Mammary epithelial cell (primary cell): ENCODE data around the gene PLEKHM1.

Source experiments
- CTCF ChIP-seq, 2 donors: IDR thresholded peaks in 1 of 2; conservative IDR thresholded peaks in 1 of 2; 2 replicates each; pipeline ENCODE4 v1.5.1; 2011 to 2012; ENCODE audit warnings: inconsistent platforms in 2 of 2, low read length in 2 of 2, mild to moderate bottlenecking in 2 of 2, control low read depth in 1 of 2, low read depth in 1 of 2; ENCODE audit not compliant: insufficient read depth in 1 of 2; ENCODE audit errors: extremely low read depth in 1 of 2
- EZH2 ChIP-seq: IDR thresholded peaks from 2 replicates; pipeline ENCODE4 v1.6.1; 2012; ENCODE audit warnings: low read length, inconsistent platforms, borderline replicate concordance

- TF ChIP-seq CTCF (conservative IDR thresholded peaks at IDR 0.05 in 1 of 2, IDR thresholded peaks at IDR 0.05 in 1 of 2; ENCODE audit: extremely low read depth in 1 of 2, insufficient read depth in 1 of 2, low read depth in 1 of 2, low read length in 2 of 2) (no peak), EZH2 (no peak)
Measured at GRCh38 chr17:45414990-45415881, 75.3 kb downstream of the PLEKHM1 start.
